GM13976 (cell line): ENCODE data around the gene CCM2.

Experiments
- DNase-seq: peaks from one replicate; pipeline ENCODE4 v3.0.0; 2012; ENCODE audit warnings: low spot score
- CTCF ChIP-seq: IDR thresholded peaks from 2 replicates; pipeline ENCODE4 v1.5.1; 2012; ENCODE audit warnings: borderline replicate concordance, mild to moderate bottlenecking; ENCODE audit not compliant: insufficient read depth; ENCODE audit errors: extremely low read depth, missing control alignments, control extremely low read depth
- in situ Hi-C: fragments of 300-500 bp; cut with MboI; formaldehyde crosslinking; loops from one replicate; pipeline ENCODE4 v1.12.0; 2022; ENCODE audit warnings: low sequenced_read_pairs, mixed read lengths, inconsistent platforms; ENCODE audit not compliant: unreplicated experiment

The CCM2 gene

GRCh38 chr7:44982535-44982923, 17.5 kb upstream of the CCM2 start:
- TF ChIP-seq CTCF: no peak
- in situ Hi-C loops: no loop called here
- DNase-seq: no peak

GRCh38 chr7:44982970-44983369, 17.0 kb upstream of the CCM2 start:
- in situ Hi-C loops: no loop called here
- DNase-seq: no peak
- no peak for TF ChIP-seq CTCF

- DNase-seq: no peak
- no peak for TF ChIP-seq CTCF
- in situ Hi-C loops: no loop called here
These were observed 16.1 kb upstream of the CCM2 start for GRCh38 chr7:44983742-44984477.

GRCh38 chr7:44984478-44984758, 15.6 kb upstream of the CCM2 start:
- no peak for DNase-seq
- in situ Hi-C loops: no loop called here
- no peak for TF ChIP-seq CTCF

GRCh38 chr7:44985033-44985695, 14.8 kb upstream of the CCM2 start:
- TF ChIP-seq CTCF: no peak
- DNase-seq: no peak
- in situ Hi-C loops: no loop called here

- in situ Hi-C loops: no loop called here
These were observed 14.1 kb upstream of the CCM2 start for GRCh38 chr7:44985900-44986217.

More at GRCh38 chr7:44985900-44986217, 14.1 kb upstream of the CCM2 start:
- DNase-seq: no peak
- TF ChIP-seq CTCF: no peak
